HEK293T (cell line): ENCODE results near the gene RPGR.

Source experiments
- ARNT ChIP-seq: fragments of 450-650 bp; IDR thresholded peaks from 2 replicates; pipeline ENCODE4 v1.6.1; 2017; ENCODE audit warnings: mild to moderate bottlenecking
- BHLHE40 ChIP-seq: fragments of 450-650 bp; IDR thresholded peaks from 2 replicates; pipeline ENCODE4 v1.6.1; 2016; ENCODE audit warnings: mild to moderate bottlenecking, moderate library complexity, borderline replicate concordance
- FOXA1 ChIP-seq: fragments of 450-650 bp; IDR thresholded peaks from 2 replicates; pipeline ENCODE4 v1.6.1; 2016; ENCODE audit warnings: mild to moderate bottlenecking
- HDGF ChIP-seq: fragments of 450-650 bp; IDR thresholded peaks from 2 replicates; pipeline ENCODE4 v1.6.1; 2017; ENCODE audit warnings: antibody characterized with exemption, borderline replicate concordance
- L3MBTL2 ChIP-seq: fragments of 450-650 bp; conservative IDR thresholded peaks from 2 replicates; pipeline ENCODE4 v1.6.1; 2016; ENCODE audit warnings: mild to moderate bottlenecking
- NFRKB ChIP-seq: fragments of 450-650 bp; IDR thresholded peaks from 2 replicates; pipeline ENCODE4 v1.6.1; 2016; ENCODE audit warnings: mild to moderate bottlenecking, moderate library complexity
- SP1 ChIP-seq: fragments of 450-650 bp; IDR thresholded peaks from 2 replicates; pipeline ENCODE4 v1.6.1; 2017
- TARDBP ChIP-seq: fragments of 450-650 bp; IDR thresholded peaks from 2 replicates; pipeline ENCODE4 v1.6.1; 2016
- ZNF384 ChIP-seq: fragments of 450-650 bp; IDR thresholded peaks from 2 replicates; pipeline ENCODE4 v1.6.1; 2016

DNA sequence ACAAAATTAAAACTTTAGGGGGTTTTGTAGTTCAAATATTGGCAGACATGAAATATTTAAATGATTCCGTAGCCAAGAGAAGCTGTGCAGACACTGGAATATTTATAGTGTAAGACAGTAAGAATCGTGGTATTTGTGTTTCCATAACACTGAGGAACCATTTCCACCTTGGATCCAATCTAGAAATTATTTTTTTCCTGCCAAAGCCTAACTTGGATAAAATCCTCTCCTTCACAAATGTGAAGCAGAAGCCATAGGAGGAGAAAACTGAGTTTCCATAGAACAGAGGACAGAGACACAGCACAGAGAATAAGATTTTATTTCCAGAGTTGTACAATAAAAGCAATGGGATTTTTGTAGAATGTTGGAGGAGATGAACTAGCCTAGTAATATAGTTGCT lies 86.8 kb downstream of the RPGR start:
- TF ChIP-seq FOXA1 (no peak), SP1 (no peak), L3MBTL2 (no peak), HDGF (no peak), NFRKB (no peak), ARNT (no peak), TARDBP (no peak), BHLHE40 (no peak), ZNF384 (no peak)
